NCI-H1105 (cell line): Measurements from ENCODE around the gene HFE.
"Not testable (repeated sequence)": the region's sequence is repeated elsewhere in the genome, so short reads cannot be mapped to it uniquely, and the experiment has no call there.

ENCODE experiments used
- DNase-seq: peaks from one replicate; lab custom pipeline; 2025; lab: John Stamatoyannopoulos, UW

HFE gene

GRCh38 chr6:26113570-26113969, 26.3 kb downstream of the HFE start:
- no peak for DNase-seq

- no peak for DNase-seq
These were observed 28.0 kb downstream of the HFE start for GRCh38 chr6:26115226-26115625.

- DNase-seq: no peak
These were observed 29.0 kb downstream of the HFE start for GRCh38 chr6:26116267-26116666.

GRCh38 chr6:26118999-26119398, 31.8 kb downstream of the HFE start:
- DNase-seq: no peak

- DNase-seq: not testable (repeated sequence)
These were observed 32.9 kb downstream of the HFE start for GRCh38 chr6:26120115-26120514.

- no peak for DNase-seq
These were observed 33.5 kb downstream of the HFE start for GRCh38 chr6:26120807-26121140.

- DNase-seq: no peak
These were observed 34.1 kb downstream of the HFE start for GRCh38 chr6:26121141-26122004.

- DNase-seq: no peak
These were observed 34.8 kb downstream of the HFE start for GRCh38 chr6:26122005-26122388.

- DNase-seq: no peak
These were observed 35.2 kb downstream of the HFE start for GRCh38 chr6:26122402-26122792.

GRCh38 chr6:26122793-26123674, 35.8 kb downstream of the HFE start:
- peak; percentile 98 for DNase-seq

- DNase-seq: no peak
These were observed 36.4 kb downstream of the HFE start for GRCh38 chr6:26123675-26123946.

GRCh38 chr6:26123947-26124780, 36.9 kb downstream of the HFE start:
- DNase-seq: peak; percentile 97

GRCh38 chr6:26124781-26125685, 37.8 kb downstream of the HFE start:
- no peak for DNase-seq

GRCh38 chr6:26126394-26127235, 39.4 kb downstream of the HFE start:
- no peak for DNase-seq

GRCh38 chr6:26128013-26128771, 41.0 kb downstream of the HFE start:
- no peak for DNase-seq

GRCh38 chr6:26129656-26130055, 42.4 kb downstream of the HFE start:
- DNase-seq: no peak

- no peak for DNase-seq
These were observed 43.5 kb downstream of the HFE start for GRCh38 chr6:26130581-26131249.

- no peak for DNase-seq
These were observed 44.4 kb downstream of the HFE start for GRCh38 chr6:26131618-26132017.

- DNase-seq: no peak
These were observed 46.5 kb downstream of the HFE start for GRCh38 chr6:26133730-26134129.
